H1 (cell line): ENCODE measurements around the gene MKNK2. TPM values are rescaled to one million over a fixed set of nuclear protein-coding genes. Genes with fewer than 3 reads are reported as not detected.

Experiments used
- CTCF ChIA-PET: fragments of 300-600 bp; sonication (Branson Sonifier 250); formaldehyde crosslinking; loops from one replicate; lab custom pipeline; 2021; ENCODE audit not compliant: partially characterized antibody; lab: Charles Lee
- POLR2A ChIA-PET: fragments of 300-600 bp; sonication (Branson Sonifier 250); formaldehyde crosslinking; loops from one replicate; lab custom pipeline; 2021; ENCODE audit warnings: inconsistent platforms; ENCODE audit not compliant: partially characterized antibody; lab: Charles Lee
- DNase-seq, 2 experiments: peaks; one replicate each; pipeline versions ENCODE4 v3.0.0 to v3.0.0-alpha.2; 2010 to 2022; ENCODE audit warnings: low spot score in 2 of 2, low read depth in 1 of 2, mixed read lengths in 1 of 2
- FAIRE-seq: peaks from 2 replicates; lab custom pipeline; 2011; peaks lifted over from hg19 to GRCh38; lab: Jason Lieb, UNC
- H2AFZ ChIP-seq: 2 replicates; pipeline ENCODE4 v1.8.1; 2012; ENCODE audit warnings: low read length, inconsistent platforms
- H2AK5ac ChIP-seq: 2 replicates; pipeline ENCODE4 v1.6.1; 2013; ENCODE audit warnings: low read depth, low read length
- H2BK120ac ChIP-seq: replicated peaks from 2 replicates; pipeline ENCODE3; 2013; ENCODE audit warnings: low read depth, low read length, inconsistent platforms
- H2BK12ac ChIP-seq: 2 replicates; pipeline ENCODE4 v1.6.1; 2013; ENCODE audit warnings: low read depth, low read length
- H2BK15ac ChIP-seq: 2 replicates; pipeline ENCODE4 v1.6.1; 2013; ENCODE audit warnings: low read length
- H2BK20ac ChIP-seq: 2 replicates; pipeline ENCODE4 v1.6.1; 2013; ENCODE audit warnings: low read length
- H2BK5ac ChIP-seq: 2 replicates; pipeline ENCODE4 v1.6.1; 2013; ENCODE audit warnings: low read depth, low read length
- H3K14ac ChIP-seq: 2 replicates; pipeline ENCODE4 v1.6.1; 2013; ENCODE audit warnings: inconsistent platforms; ENCODE audit not compliant: insufficient read length
- H3K18ac ChIP-seq: 2 replicates; pipeline ENCODE4 v1.6.1; 2013; ENCODE audit warnings: low read length; ENCODE audit errors: extremely low read depth
- H3K23ac ChIP-seq: 2 replicates; pipeline ENCODE4 v1.6.1; 2013; ENCODE audit warnings: inconsistent platforms; ENCODE audit not compliant: insufficient read length
- H3K23me2 ChIP-seq: 2 replicates; pipeline ENCODE4 v1.6.1; 2013; ENCODE audit warnings: low read depth, low read length
- H3K27ac ChIP-seq: 2 replicates; pipeline ENCODE4 v1.6.1; 2011; ENCODE audit warnings: low read depth, low read length, inconsistent platforms
- H3K27me3 ChIP-seq, 4 experiments: replicated peaks in 1 of 4; 1 replicate in 1 of 4; 2 replicates in 3 of 4; pipeline versions ENCODE4 v1.6.1 to v1.8.1; 2011 to 2013; ENCODE audit warnings: low read length in 3 of 4, mild to moderate bottlenecking in 3 of 4, inconsistent platforms in 2 of 4, mixed read lengths in 2 of 4, moderate library complexity in 1 of 4; ENCODE audit not compliant: control insufficient read depth in 3 of 4, insufficient read depth in 3 of 4; ENCODE audit errors: extremely low read depth in 1 of 4
- H3K36me3 ChIP-seq, 4 experiments: 2 replicates each; pipeline versions ENCODE4 v1.6.1 to v1.8.1; 2011 to 2013; ENCODE audit warnings: mild to moderate bottlenecking in 4 of 4, low read length in 3 of 4, moderate library complexity in 2 of 4, control low read depth in 1 of 4, inconsistent platforms in 1 of 4; ENCODE audit not compliant: insufficient read depth in 4 of 4, control insufficient read depth in 2 of 4
- H3K4ac ChIP-seq: replicated peaks from 2 replicates; pipeline ENCODE3; 2013; ENCODE audit warnings: low read length, low read depth, mixed read lengths, inconsistent platforms; ENCODE audit not compliant: insufficient read length
- H3K4me1 ChIP-seq, 4 experiments: replicated peaks in 1 of 4; 1 replicate in 1 of 4; 2 replicates in 3 of 4; pipeline versions ENCODE4 v1.6.1 to v1.8.1; 2011 to 2013; ENCODE audit warnings: low read length in 3 of 4, inconsistent platforms in 2 of 4, mixed read lengths in 1 of 4; ENCODE audit not compliant: insufficient read depth in 4 of 4, control insufficient read depth in 3 of 4
- H3K4me2 ChIP-seq, 2 experiments: 2 replicates each; pipeline versions ENCODE4 v1.6.1 to v1.8.1; 2011 to 2013; ENCODE audit warnings: low read depth in 2 of 2, low read length in 2 of 2, control low read depth in 1 of 2, inconsistent platforms in 1 of 2, mild to moderate bottlenecking in 1 of 2; ENCODE audit not compliant: insufficient read depth in 1 of 2
- H3K4me3 ChIP-seq, 4 experiments: fragments of 200-600, 300-600 bp in 1 of 4; sonication (generic), shearing (Covaris generic), sonication (Bioruptor Twin) in 1 of 4; 2 replicates each; pipeline versions ENCODE4 v1.5.1 to v1.8.1; 2011 to 2016; ENCODE audit warnings: low read length in 4 of 4, low read depth in 3 of 4, control low read depth in 2 of 4, inconsistent platforms in 2 of 4, mild to moderate bottlenecking in 2 of 4, mixed read lengths in 1 of 4, moderate library complexity in 1 of 4; ENCODE audit not compliant: insufficient read depth in 2 of 4; ENCODE audit errors: extremely low read depth in 1 of 4
- H3K56ac ChIP-seq: replicated peaks from 2 replicates; pipeline ENCODE3; 2013; ENCODE audit warnings: low read depth, mild to moderate bottlenecking, mixed read lengths, low read length, inconsistent platforms; ENCODE audit not compliant: insufficient read length
- H3K79me1 ChIP-seq: 2 replicates; pipeline ENCODE4 v1.6.1; 2013; ENCODE audit warnings: low read depth, low read length, control low read depth
- H3K79me2 ChIP-seq, 2 experiments: 2 replicates each; pipeline versions ENCODE4 v1.6.1 to v1.8.1; 2012 to 2013; ENCODE audit warnings: low read length in 2 of 2, mild to moderate bottlenecking in 2 of 2, inconsistent platforms in 1 of 2; ENCODE audit not compliant: insufficient read depth in 2 of 2, control insufficient read depth in 1 of 2
- H3K9ac ChIP-seq, 4 experiments: replicated peaks in 1 of 4; 1 replicate in 1 of 4; 2 replicates in 3 of 4; pipeline versions ENCODE4 v1.6.1 to v1.8.1; 2011 to 2013; ENCODE audit warnings: low read depth in 3 of 4, low read length in 3 of 4, control low read depth in 2 of 4, mild to moderate bottlenecking in 2 of 4, moderate library complexity in 2 of 4, inconsistent platforms in 1 of 4; ENCODE audit errors: extremely low read depth in 1 of 4
- H3K9me3 ChIP-seq, 2 experiments: 2 replicates each; pipeline versions ENCODE4 v1.6.1 to v1.8.1; 2012 to 2013; ENCODE audit warnings: mild to moderate bottlenecking in 2 of 2, moderate library complexity in 2 of 2, control low read depth in 1 of 2, inconsistent platforms in 1 of 2, low read depth in 1 of 2, low read length in 1 of 2, mixed read lengths in 1 of 2; ENCODE audit not compliant: insufficient read depth in 2 of 2
- H4K20me1 ChIP-seq, 2 experiments: replicated peaks in 1 of 2; 2 replicates each; pipeline versions ENCODE3 to v1.8.1; 2011 to 2013; ENCODE audit warnings: inconsistent platforms in 2 of 2, low read length in 2 of 2, mild to moderate bottlenecking in 1 of 2; ENCODE audit not compliant: insufficient read depth in 2 of 2, control insufficient read depth in 1 of 2
- H4K5ac ChIP-seq: 2 replicates; pipeline ENCODE4 v1.6.1; 2013; ENCODE audit warnings: low read length, low read depth, mixed read lengths, inconsistent platforms; ENCODE audit not compliant: insufficient read length
- H4K8ac ChIP-seq: 2 replicates; pipeline ENCODE4 v1.8.0; 2013; ENCODE audit warnings: mild to moderate bottlenecking, moderate library complexity, low read length, inconsistent platforms; ENCODE audit not compliant: insufficient read depth; ENCODE audit errors: extremely low read depth
- H4K91ac ChIP-seq: replicated peaks from 2 replicates; pipeline ENCODE3; 2013; ENCODE audit warnings: low read length, mixed read lengths, inconsistent platforms; ENCODE audit not compliant: insufficient read length
- RAD21 ChIP-seq, 2 experiments: IDR thresholded peaks in 1 of 2; conservative IDR thresholded peaks in 1 of 2; 2 replicates each; pipeline ENCODE4 v1.6.1; 2011; ENCODE audit warnings: low read depth in 2 of 2, low read length in 2 of 2, improper control_type of control experiment in 1 of 2, inconsistent platforms in 1 of 2, mild to moderate bottlenecking in 1 of 2, moderate library complexity in 1 of 2
- WGBS, 2 experiments: shearing (Covaris generic) in 1 of 2; methylation state at CpG; one replicate each; pipeline versions ENCODE4 v1.1.6 to v1.1.7; 2013 to 2015; ENCODE audit warnings: low lambda C conversion rate in 2 of 2, mixed read lengths in 2 of 2, inconsistent platforms in 1 of 2, low coverage in 1 of 2, missing lambda C conversion rate in 1 of 2; ENCODE audit not compliant: insufficient replicate concordance in 2 of 2, insufficient coverage in 1 of 2, insufficient read length in 1 of 2; ENCODE audit errors: extremely low coverage in 1 of 2, missing lambda C conversion rate in 1 of 2; 5-methylcytosine and 5-hydroxymethylcytosine counted together
- polyA plus RNA-seq, 7 experiments: library from polyadenylated mRNA; depleted of rRNA in 3 of 7; stranded (reverse) in 5 of 7; unstranded in 2 of 7; fragments of >200 nt in 5 of 7; fragments of 200-250 nt in 2 of 7; gene quantifications; 1 replicate in 5 of 7; 2 replicates in 1 of 7; 4 replicates in 1 of 7; pipeline versions ENCODE4 v1.2.1 to v1.2.3, GENCODE V29; 2011 to 2013; ENCODE audit warnings: missing spikeins in 2 of 7, mixed read lengths in 2 of 7
- total RNA-seq: library from RNA; stranded (reverse); fragmentation: NEBNext Ultra II Directional; extraction: Animal tissue kit (Norgen Biotek cat#: 25700); gene quantifications from 2 replicates; pipeline ENCODE4 v1.2.1, GENCODE V29; 2021
- TF ChIP-seq, protein P1 (sequence below), 3 experiments: IDR thresholded peaks; 1 replicate in 2 of 3; 2 replicates in 1 of 3; pipeline versions ENCODE4 v1.5.1 to v1.6.1; 2011; ENCODE audit warnings: low read length in 3 of 3, mild to moderate bottlenecking in 3 of 3, inconsistent platforms in 2 of 3, low read depth in 1 of 3, moderate library complexity in 1 of 3; ENCODE audit not compliant: insufficient read depth in 1 of 3; ENCODE audit errors: control extremely low read depth in 1 of 3
- TF ChIP-seq, protein P2 (sequence below): IDR thresholded peaks from 2 replicates; pipeline ENCODE4 v1.6.1; 2011; ENCODE audit warnings: low read length, improper control_type of control experiment

MKNK2 gene
- total and polyA plus RNA-seq, 2 of the 8 experiments (the other 6 are each of a cell fraction or from before 2014, with no cell fraction given), result 163 to 166 TPM

- peaks cover 0 to 19% (median 14%) of the 10 kb centered on the region in 4 experiments; a peak in 5 of 7 replicates for H3K4me1 ChIP-seq
- peak overlapping the region; percentile 79 for H4K8ac ChIP-seq
- H3K4ac ChIP-seq, result no peak overlapping the region
- DNase-seq, result peak in 1 of 2 experiments; percentile 50
- H2AK5ac ChIP-seq, result no peak overlapping the region
- TF ChIP-seq RAD21 (IDR thresholded peaks at IDR 0.05 in 1 of 2, conservative IDR thresholded peaks at IDR 0.05 in 1 of 2; ENCODE audit: low read depth in 2 of 2, low read length in 2 of 2), result peak; percentile 6 to 19; a peak in 1 of 4 replicates
- TF ChIP-seq, protein P1, sequence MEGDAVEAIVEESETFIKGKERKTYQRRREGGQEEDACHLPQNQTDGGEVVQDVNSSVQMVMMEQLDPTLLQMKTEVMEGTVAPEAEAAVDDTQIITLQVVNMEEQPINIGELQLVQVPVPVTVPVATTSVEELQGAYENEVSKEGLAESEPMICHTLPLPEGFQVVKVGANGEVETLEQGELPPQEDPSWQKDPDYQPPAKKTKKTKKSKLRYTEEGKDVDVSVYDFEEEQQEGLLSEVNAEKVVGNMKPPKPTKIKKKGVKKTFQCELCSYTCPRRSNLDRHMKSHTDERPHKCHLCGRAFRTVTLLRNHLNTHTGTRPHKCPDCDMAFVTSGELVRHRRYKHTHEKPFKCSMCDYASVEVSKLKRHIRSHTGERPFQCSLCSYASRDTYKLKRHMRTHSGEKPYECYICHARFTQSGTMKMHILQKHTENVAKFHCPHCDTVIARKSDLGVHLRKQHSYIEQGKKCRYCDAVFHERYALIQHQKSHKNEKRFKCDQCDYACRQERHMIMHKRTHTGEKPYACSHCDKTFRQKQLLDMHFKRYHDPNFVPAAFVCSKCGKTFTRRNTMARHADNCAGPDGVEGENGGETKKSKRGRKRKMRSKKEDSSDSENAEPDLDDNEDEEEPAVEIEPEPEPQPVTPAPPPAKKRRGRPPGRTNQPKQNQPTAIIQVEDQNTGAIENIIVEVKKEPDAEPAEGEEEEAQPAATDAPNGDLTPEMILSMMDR (IDR thresholded peaks at IDR 0.05; ENCODE audit: control extremely low read depth in 1 of 3, insufficient read depth in 1 of 3, low read depth in 1 of 3, low read length in 3 of 3), result peak in 1 of 3 experiments; percentile 7; a peak in 2 of 4 replicates
- TF ChIP-seq, protein P2, sequence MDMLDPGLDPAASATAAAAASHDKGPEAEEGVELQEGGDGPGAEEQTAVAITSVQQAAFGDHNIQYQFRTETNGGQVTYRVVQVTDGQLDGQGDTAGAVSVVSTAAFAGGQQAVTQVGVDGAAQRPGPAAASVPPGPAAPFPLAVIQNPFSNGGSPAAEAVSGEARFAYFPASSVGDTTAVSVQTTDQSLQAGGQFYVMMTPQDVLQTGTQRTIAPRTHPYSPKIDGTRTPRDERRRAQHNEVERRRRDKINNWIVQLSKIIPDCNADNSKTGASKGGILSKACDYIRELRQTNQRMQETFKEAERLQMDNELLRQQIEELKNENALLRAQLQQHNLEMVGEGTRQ, result no peak
- H3K27me3 ChIP-seq, result no peaks in the 10 kb centered on the region
- H3K4me2 ChIP-seq, result no peak overlapping the region
- H3K56ac ChIP-seq, result no peak overlapping the region
- no peak overlapping the region for H3K18ac ChIP-seq
- H3K9me3 ChIP-seq, result no peaks in the 10 kb centered on the region
- no peak overlapping the region for H3K4me3 ChIP-seq
- peaks cover 16% of the 10 kb centered on the region for H3K79me1 ChIP-seq
- no peak overlapping the region for H2BK12ac ChIP-seq
- H2BK20ac ChIP-seq, result no peak overlapping the region
- no peak overlapping the region for H2BK120ac ChIP-seq
- peaks cover 16 to 49% of the 10 kb centered on the region in 2 experiments for H4K20me1 ChIP-seq
- CTCF ChIA-PET, result interaction anchor here (0.7 to 2.7 kb wide), 7 partner anchors 9 to 205 kb away, joined by 3 to 13 read pairs (median 5); no protein-coding TSS in a partner anchor
- H4K91ac ChIP-seq, result no peak overlapping the region
- no peak overlapping the region for H3K27ac ChIP-seq
- no peak overlapping the region for H3K23ac ChIP-seq
- no peak overlapping the region for H3K14ac ChIP-seq
- POLR2A ChIA-PET, result interaction anchor here (0.7 to 27.5 kb wide), 4 partner anchors 7 to 99 kb away, joined by 3 to 524 read pairs (median 264); partner anchors contain the start of gene MKNK2
- H3K9ac ChIP-seq, result no peak overlapping the region
- H2BK5ac ChIP-seq, result peak overlapping the region; percentile 52; the same call in 1 of the 2 replicates
- no peaks in the 10 kb centered on the region for H3K23me2 ChIP-seq
- WGBS, 2 experiments, result 90% methylated on average over 10 of the region's 11 CpGs; no CpG with 5 or more reads in 1 of the 2 experiments
- no peak overlapping the region for H2BK15ac ChIP-seq
- no peak overlapping the region for H2AFZ ChIP-seq
- no peak overlapping the region for H4K5ac ChIP-seq
- FAIRE-seq, result no peak
- peaks cover 7 to 39% (median 27%) of the 10 kb centered on the region in 4 experiments for H3K36me3 ChIP-seq
- H3K79me2 ChIP-seq, result peaks cover 0 to 17% of the 10 kb centered on the region in 2 experiments; a peak in 2 of 4 replicates
Observed at GRCh38 chr19:2043961-2044708, 6.9 kb downstream of the MKNK2 start.
